SK-N-MC (cell line): ENCODE data around the gene ASPRV1.

Experiments
- DNase-seq: peaks from one replicate; pipeline ENCODE4 v3.0.0-alpha.2; 2011; ENCODE audit warnings: low read depth, low spot score
- H3K27ac ChIP-seq: fragments of 200-600 bp; sonication (generic); 2 replicates; pipeline ENCODE4 v1.5.1; 2016; ENCODE audit warnings: mixed run types
- H3K36me3 ChIP-seq: fragments of 200-600 bp; sonication (generic); 2 replicates; pipeline ENCODE4 v1.6.1; 2017; ENCODE audit warnings: antibody characterized with exemption, low read length, mixed read lengths; ENCODE audit not compliant: insufficient read depth
- H3K4me3 ChIP-seq: fragments of 200-600 bp; sonication (generic); 2 replicates; pipeline ENCODE4 v1.5.1; 2016
- H3K9ac ChIP-seq: fragments of 200-600 bp; sonication (generic); 2 replicates; pipeline ENCODE4 v1.8.0; 2017; ENCODE audit warnings: mixed run types, mixed read lengths; ENCODE audit not compliant: insufficient read length
- H3K9me3 ChIP-seq: fragments of 200-600 bp; sonication (generic); 2 replicates; pipeline ENCODE4 v1.6.1; 2017; ENCODE audit warnings: low read depth, mild to moderate bottlenecking, antibody characterized with exemption, low read length, moderate library complexity, mixed read lengths
- EZH2 ChIP-seq: fragments of 200-600 bp; sonication (generic); IDR thresholded peaks from one replicate; pipeline ENCODE4 v1.6.1; 2017; ENCODE audit warnings: antibody characterized with exemption
- FOXP2 ChIP-seq: optimal IDR thresholded peaks from 2 replicates; pipeline ENCODE3; 2011; ENCODE audit warnings: mild to moderate bottlenecking, moderate library complexity; ENCODE audit not compliant: insufficient read depth; ENCODE audit errors: extremely low read length, control extremely low read depth
- POLR2AphosphoS5 ChIP-seq: IDR thresholded peaks from 2 replicates; pipeline ENCODE4 v1.6.1; 2012; ENCODE audit warnings: mild to moderate bottlenecking, low read depth, low read length, borderline replicate concordance

ASPRV1 gene

GRCh38 chr2:69993048-69993565 is 31.7 kb upstream of the ASPRV1 start:
- Histone ChIP-seq H3K9ac (no peak overlapping the region), H3K9me3 (no peaks in the 10 kb centered on the region), H3K4me3 (no peak overlapping the region), H3K27ac (no peak overlapping the region), H3K36me3 (no peaks in the 10 kb centered on the region)
- no peak for TF ChIP-seq POLR2AphosphoS5
- no peak for TF ChIP-seq FOXP2
- TF ChIP-seq EZH2: no peak
- no peak for DNase-seq

GRCh38 chr2:69992310-69993047 is 31.0 kb upstream of the ASPRV1 start:
- H3K27ac ChIP-seq: no peak overlapping the region
- H3K36me3 ChIP-seq: no peaks in the 10 kb centered on the region
- no peak overlapping the region for H3K4me3 ChIP-seq
- DNase-seq: no peak
- no peak for TF ChIP-seq POLR2AphosphoS5
- TF ChIP-seq EZH2: no peak
- no peak for TF ChIP-seq FOXP2
- H3K9ac ChIP-seq: no peak overlapping the region
- H3K9me3 ChIP-seq: no peaks in the 10 kb centered on the region

- Histone ChIP-seq H3K27ac (no peak overlapping the region), H3K36me3 (no peaks in the 10 kb centered on the region), H3K4me3 (no peak overlapping the region), H3K9ac (no peak overlapping the region), H3K9me3 (no peaks in the 10 kb centered on the region)
- TF ChIP-seq POLR2AphosphoS5 (no peak), EZH2 (no peak)
- DNase-seq: no peak
Measured at GRCh38 chr2:69989441-69990105, 28.1 kb upstream of the ASPRV1 start.

GRCh38 chr2:69989009-69989408 is 27.6 kb upstream of the ASPRV1 start:
- Histone ChIP-seq H3K4me3 (no peak overlapping the region), H3K36me3 (no peaks in the 10 kb centered on the region), H3K27ac (no peak overlapping the region), H3K9me3 (no peaks in the 10 kb centered on the region), H3K9ac (no peak overlapping the region)
- TF ChIP-seq POLR2AphosphoS5 (no peak), FOXP2 (no peak), EZH2 (no peak)
- DNase-seq: no peak

- Histone ChIP-seq H3K9me3 (no peaks in the 10 kb centered on the region), H3K9ac (no peak overlapping the region), H3K27ac (no peak overlapping the region), H3K36me3 (no peaks in the 10 kb centered on the region), H3K4me3 (no peak overlapping the region)
- no peak for DNase-seq
- TF ChIP-seq FOXP2 (no peak), EZH2 (no peak), POLR2AphosphoS5 (no peak)
Measured at GRCh38 chr2:69988086-69988635, 26.7 kb upstream of the ASPRV1 start.

GRCh38 chr2:69986691-69987090 is 25.3 kb upstream of the ASPRV1 start:
- no peak overlapping the region for H3K27ac ChIP-seq
- no peak overlapping the region for H3K4me3 ChIP-seq
- H3K9me3 ChIP-seq: no peaks in the 10 kb centered on the region
- TF ChIP-seq EZH2: no peak
- no peak for TF ChIP-seq POLR2AphosphoS5
- TF ChIP-seq FOXP2: no peak
- no peak overlapping the region for H3K9ac ChIP-seq
- no peak for DNase-seq
- H3K36me3 ChIP-seq: no peaks in the 10 kb centered on the region

- no peaks in the 10 kb centered on the region for H3K36me3 ChIP-seq
- H3K27ac ChIP-seq: no peak overlapping the region
- no peak for DNase-seq
- no peaks in the 10 kb centered on the region for H3K9me3 ChIP-seq
- H3K9ac ChIP-seq: no peak overlapping the region
- H3K4me3 ChIP-seq: no peak overlapping the region
- TF ChIP-seq EZH2 (no peak), FOXP2 (no peak), POLR2AphosphoS5 (no peak)
Measured at GRCh38 chr2:69985688-69986087, 24.3 kb upstream of the ASPRV1 start.

- Histone ChIP-seq H3K9ac (no peak overlapping the region), H3K9me3 (no peaks in the 10 kb centered on the region), H3K4me3 (no peak overlapping the region), H3K27ac (no peak overlapping the region), H3K36me3 (no peaks in the 10 kb centered on the region)
- TF ChIP-seq POLR2AphosphoS5: no peak
- TF ChIP-seq FOXP2: no peak
- TF ChIP-seq EZH2: no peak
- no peak for DNase-seq
Measured at GRCh38 chr2:69985216-69985615, 23.8 kb upstream of the ASPRV1 start.
